GM12864 (cell line): ENCODE results near the gene GPSM1.

Source experiments
- DNase-seq: peaks from one replicate; pipeline ENCODE4 v3.0.0-alpha.2; 2011; ENCODE audit warnings: low read depth
- H3K4me3 ChIP-seq: 2 replicates; pipeline ENCODE4 v1.5.1; 2011; ENCODE audit warnings: mild to moderate bottlenecking, low read depth, low read length, control low read depth
- CTCF ChIP-seq: IDR thresholded peaks from 2 replicates; pipeline ENCODE4 v1.5.1; 2011; ENCODE audit warnings: low read depth, mild to moderate bottlenecking, moderate library complexity, low read length, control low read depth, inconsistent platforms; ENCODE audit errors: missing control alignments

The GPSM1 gene

GRCh38 chr9:136306211-136307208 lies 20.8 kb upstream of the GPSM1 start:
- no peak for DNase-seq
- TF ChIP-seq CTCF: no peak
- H3K4me3 ChIP-seq: no peak overlapping the region

GRCh38 chr9:136307215-136307750 lies 20.1 kb upstream of the GPSM1 start:
- TF ChIP-seq CTCF: no peak
- no peak for DNase-seq
- H3K4me3 ChIP-seq: no peak overlapping the region

- no peak for TF ChIP-seq CTCF
- no peak for DNase-seq
- no peak overlapping the region for H3K4me3 ChIP-seq
Observed at GRCh38 chr9:136308006-136308701, 19.2 kb upstream of the GPSM1 start.

GRCh38 chr9:136308702-136309053 lies 18.7 kb upstream of the GPSM1 start:
- no peak for DNase-seq
- H3K4me3 ChIP-seq: no peak overlapping the region
- TF ChIP-seq CTCF: no peak

- TF ChIP-seq CTCF: no peak
- no peak for DNase-seq
- no peak overlapping the region for H3K4me3 ChIP-seq
Observed at GRCh38 chr9:136309101-136309801, 18.1 kb upstream of the GPSM1 start.

GRCh38 chr9:136309806-136310220 lies 17.5 kb upstream of the GPSM1 start:
- no peak overlapping the region for H3K4me3 ChIP-seq
- no peak for TF ChIP-seq CTCF
- no peak for DNase-seq
